GM21723 (cell line): ENCODE results near the gene EVA1A.

ENCODE experiments used
- ATAC-seq: cut with Tn5 transposase; IDR thresholded peaks from one replicate; pipeline ENCODE4 v1.9.1; 2021; ENCODE audit warnings: mild to moderate bottlenecking, moderate library complexity; ENCODE audit not compliant: unreplicated experiment

EVA1A gene

DNA sequence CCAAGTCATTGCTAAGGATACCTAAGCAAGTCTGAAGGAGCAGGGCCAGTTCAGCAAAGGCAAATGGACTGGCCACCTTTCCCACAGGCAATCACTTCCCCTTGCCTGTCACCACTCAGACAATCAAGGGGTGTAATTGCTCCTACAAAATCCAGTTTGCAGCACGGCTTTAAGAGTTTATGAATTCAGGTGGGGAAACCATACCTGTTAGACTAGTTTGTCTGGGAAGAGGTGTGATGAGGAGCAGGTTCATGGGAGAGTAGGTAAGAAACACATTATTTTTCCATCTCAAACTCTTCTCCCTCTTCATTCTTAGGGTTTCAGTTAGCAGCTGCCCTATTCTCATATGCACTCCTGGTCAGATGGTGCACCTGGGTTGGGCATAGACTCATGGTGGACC is 102.5 kb downstream of the EVA1A start:
- ATAC-seq = no peak

DNA sequence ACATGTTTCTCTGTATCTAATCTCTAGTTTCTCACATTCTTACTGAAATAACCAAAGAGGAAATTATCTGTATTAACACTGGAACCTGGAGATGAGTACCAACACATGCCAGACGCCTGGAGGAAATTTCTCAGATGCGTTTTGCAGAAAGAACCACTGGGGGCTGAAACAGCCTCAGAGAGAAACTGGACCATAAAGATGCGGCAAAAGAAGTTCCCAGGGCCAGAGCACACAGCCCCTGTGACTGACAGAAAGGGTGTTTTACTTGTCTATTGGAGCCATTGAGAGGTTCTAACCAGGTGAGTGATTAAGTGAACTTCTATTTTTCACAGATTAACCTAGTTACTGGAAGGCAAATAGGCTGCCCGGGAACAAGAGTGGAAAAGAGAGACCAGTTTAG is 103.9 kb downstream of the EVA1A start:
- ATAC-seq = no peak

DNA sequence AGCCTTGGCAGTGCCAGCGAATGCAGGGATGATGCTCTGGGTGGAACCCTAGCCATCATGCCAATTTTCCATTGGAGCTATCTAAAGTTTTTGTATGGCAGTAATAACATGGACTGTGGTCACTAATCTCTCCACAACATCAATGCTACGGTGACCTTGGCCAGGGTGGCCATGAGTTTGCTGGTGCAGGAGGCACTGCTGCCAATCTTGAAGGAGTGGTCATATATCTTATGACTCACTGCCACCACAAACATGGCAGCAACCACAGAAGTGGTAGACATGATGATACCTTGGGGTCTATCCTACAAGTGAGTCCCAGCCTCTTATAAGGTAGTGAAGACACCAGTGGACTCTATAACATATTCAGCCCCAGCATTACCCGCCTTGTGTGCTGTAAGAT is 104.6 kb downstream of the EVA1A start:
- ATAC-seq = no peak

DNA sequence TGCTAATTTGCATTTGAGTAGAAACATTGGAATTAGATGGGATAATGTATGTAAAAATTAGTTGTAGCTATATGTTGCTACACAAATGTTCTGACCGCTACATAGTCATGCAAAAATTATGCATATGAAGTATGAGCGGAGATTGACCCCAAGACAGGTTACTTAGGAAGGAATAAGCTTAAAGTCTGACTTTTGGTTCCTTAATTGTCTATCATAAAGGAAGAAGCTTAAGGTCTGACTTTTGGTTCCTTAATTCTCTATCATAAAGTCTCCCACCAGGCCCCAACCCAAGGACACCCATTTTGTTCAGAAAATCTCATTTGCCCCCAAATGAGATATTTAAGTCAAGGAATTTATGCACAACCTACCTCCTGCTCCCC is 106.5 kb downstream of the EVA1A start:
- ATAC-seq = no peak

DNA sequence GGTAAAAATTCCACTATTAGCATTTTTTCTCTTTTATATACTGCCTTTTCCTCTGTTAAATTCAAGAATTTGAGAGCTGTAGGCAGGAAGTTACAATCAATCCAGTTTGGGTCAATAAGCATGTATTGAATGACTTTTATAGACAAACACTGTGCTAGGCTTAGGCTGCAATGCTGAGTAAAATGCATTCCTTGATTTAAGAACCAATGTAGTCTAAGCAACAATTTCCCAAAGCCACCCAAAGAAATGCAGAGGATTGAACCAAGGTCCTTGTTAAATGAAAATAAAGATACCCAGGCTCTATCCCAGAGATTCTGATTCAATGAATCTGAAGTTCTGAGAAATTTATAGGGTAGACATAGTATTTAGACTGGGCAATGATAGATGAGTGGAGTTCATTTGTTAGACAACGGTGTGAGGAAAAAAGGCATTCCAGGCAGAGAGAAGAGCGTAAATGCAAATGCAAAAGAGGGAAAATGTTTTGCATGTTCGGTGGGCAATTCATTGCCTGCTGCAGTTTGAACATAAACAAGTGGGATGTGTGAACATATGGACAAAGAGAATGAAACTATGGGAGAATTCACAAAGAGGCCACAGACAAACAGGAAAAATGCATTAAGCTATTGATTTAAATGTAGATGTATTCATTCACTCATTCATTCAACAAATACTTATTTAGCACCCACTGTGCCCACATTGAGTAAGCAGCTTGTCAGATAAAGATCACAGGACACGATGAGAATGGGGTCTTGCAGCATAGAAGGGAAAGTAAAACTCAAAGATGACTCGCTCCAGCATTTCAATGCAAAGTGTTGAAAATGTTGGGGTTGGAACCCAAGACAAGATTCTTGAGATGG is 107.1 kb downstream of the EVA1A start:
- ATAC-seq = no peak

DNA sequence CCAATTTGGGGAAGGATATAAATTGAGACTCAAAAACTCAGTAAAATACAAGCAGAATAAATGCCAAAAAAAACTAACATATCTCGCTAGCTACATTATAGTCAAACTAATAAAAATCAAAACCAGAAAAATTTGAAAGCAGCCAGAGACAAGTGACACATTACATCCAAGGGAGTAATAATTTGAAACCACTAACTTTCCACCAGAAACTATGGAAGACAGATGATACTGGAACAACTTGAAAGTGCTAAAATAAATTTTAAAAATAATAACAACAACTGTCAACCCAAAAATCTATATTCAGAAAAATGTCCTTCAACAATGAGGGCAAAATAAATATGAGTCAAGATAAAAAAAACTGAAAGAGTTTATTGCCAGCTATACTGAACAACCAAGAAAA is 110.7 kb downstream of the EVA1A start:
- ATAC-seq = no peak

DNA sequence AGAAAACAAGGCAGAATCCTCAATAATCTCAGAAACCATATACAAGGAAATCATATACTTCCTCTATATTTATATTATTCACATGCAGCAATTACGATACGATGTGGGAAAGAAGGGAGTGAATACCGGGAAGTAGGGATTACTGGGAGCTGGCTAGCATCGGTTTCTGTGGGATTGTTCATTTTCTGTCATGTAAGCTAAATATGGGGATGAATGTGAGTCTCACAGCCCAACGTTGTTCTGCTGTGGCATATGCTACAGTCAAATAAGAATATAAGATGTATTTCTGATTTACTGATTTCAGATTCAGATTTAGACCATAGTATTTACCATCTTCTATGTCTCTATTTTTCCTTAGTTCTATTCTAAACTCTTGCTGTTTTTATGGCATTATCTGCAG is 113.6 kb downstream of the EVA1A start:
- no peak for ATAC-seq
